ENCODE results near the gene ZBTB7C. TPM values are rescaled to one million over a fixed set of nuclear protein-coding genes. Genes with fewer than 3 reads are reported as not detected.

ZBTB7C gene
- polyA plus RNA-seq, 1 donor (not counting 4 experiments of a cell fraction or from before 2014, with no cell fraction given), result 0.58 TPM

DNA sequence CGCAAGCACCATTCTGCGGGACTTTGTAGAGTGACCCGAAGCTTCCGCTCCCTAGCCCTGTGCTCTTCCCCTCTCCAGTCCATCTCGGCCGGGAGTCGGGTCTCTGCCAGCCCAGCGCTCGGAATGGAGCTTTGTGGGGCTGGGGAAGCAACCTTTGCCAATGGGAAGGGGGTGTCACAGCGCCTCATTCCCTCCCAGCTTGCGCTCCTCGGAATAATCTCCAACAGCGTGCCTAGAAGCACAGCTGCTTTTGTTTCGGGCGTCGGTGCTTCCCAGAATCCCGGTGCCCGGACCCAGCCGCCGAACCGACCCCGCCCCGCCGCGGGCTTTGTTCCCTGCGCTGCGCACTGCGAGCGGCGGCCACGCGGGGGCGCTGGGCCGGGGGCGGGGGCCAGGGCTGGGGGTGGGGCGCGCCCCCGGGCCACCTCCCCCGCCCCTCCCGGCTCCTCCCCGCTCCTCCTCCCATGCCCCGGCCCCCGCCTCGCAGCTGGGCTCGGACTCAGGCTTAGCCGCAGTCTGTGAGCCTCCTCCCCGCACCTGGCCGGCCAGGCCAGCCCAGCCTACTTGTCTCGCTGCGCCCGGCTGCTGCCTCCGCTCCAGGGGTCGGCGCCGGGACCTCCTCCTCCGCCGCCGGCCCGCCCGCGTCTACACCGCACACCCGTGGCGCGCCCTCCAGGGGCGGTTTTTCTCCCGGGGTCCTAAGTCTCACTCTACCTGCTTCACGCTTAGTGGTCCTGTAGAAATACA lies 401.1 kb downstream of the ZBTB7C start:
- TF ChIP-seq, protein P1, sequence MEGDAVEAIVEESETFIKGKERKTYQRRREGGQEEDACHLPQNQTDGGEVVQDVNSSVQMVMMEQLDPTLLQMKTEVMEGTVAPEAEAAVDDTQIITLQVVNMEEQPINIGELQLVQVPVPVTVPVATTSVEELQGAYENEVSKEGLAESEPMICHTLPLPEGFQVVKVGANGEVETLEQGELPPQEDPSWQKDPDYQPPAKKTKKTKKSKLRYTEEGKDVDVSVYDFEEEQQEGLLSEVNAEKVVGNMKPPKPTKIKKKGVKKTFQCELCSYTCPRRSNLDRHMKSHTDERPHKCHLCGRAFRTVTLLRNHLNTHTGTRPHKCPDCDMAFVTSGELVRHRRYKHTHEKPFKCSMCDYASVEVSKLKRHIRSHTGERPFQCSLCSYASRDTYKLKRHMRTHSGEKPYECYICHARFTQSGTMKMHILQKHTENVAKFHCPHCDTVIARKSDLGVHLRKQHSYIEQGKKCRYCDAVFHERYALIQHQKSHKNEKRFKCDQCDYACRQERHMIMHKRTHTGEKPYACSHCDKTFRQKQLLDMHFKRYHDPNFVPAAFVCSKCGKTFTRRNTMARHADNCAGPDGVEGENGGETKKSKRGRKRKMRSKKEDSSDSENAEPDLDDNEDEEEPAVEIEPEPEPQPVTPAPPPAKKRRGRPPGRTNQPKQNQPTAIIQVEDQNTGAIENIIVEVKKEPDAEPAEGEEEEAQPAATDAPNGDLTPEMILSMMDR (optimal IDR thresholded peaks at IDR 0.05 in 1 of 3, IDR thresholded peaks at IDR 0.05 in 1 of 3, conservative IDR thresholded peaks at IDR 0.05 in 1 of 3; ENCODE audit: extremely low read depth in 1 of 3, insufficient read depth in 2 of 3, low read length in 3 of 3), result peak in 2 of 3 experiments; percentile 53 to 58
- no peak for TF ChIP-seq EZH2 (IDR thresholded peaks at IDR 0.05; ENCODE audit: low read length)
- Histone ChIP-seq H3K4me1 (ENCODE audit: control insufficient read depth, extremely low read depth, insufficient read depth, low read length) (peaks cover 13% of the 10 kb centered on the region), H3K36me3 (ENCODE audit: control insufficient read depth in 2 of 2, extremely low read depth in 1 of 2, insufficient read depth in 2 of 2, low read length in 2 of 2) (no peaks in the 10 kb centered on the region), H2AFZ (ENCODE audit: control insufficient read depth, low read length) (peak overlapping the region; percentile 86), H3K9me3 (ENCODE audit: control insufficient read depth, low read depth, low read length) (no peaks in the 10 kb centered on the region), H3K4me3 (ENCODE audit: control insufficient read depth in 2 of 3, extremely low read depth in 1 of 3, insufficient read depth in 2 of 3, low read depth in 1 of 3, low read length in 3 of 3) (peak overlapping the region; percentile 47 to 63 (median 58)), H3K79me2 (ENCODE audit: control insufficient read depth, insufficient read depth, low read length) (no peaks in the 10 kb centered on the region), H3K9ac (ENCODE audit: control insufficient read depth, extremely low read depth, insufficient read depth, low read length) (peak overlapping the region; percentile 64), H4K20me1 (ENCODE audit: control insufficient read depth, extremely low read depth, insufficient read depth, low read length) (no peaks in the 10 kb centered on the region), H3K4me2 (ENCODE audit: control insufficient read depth, extremely low read depth, insufficient read depth, low read depth, low read length) (peak overlapping the region; percentile 87), H3K27me3 (ENCODE audit: control insufficient read depth, extremely low read depth, insufficient read depth, low read length) (peaks cover 3% of the 10 kb centered on the region), H3K9me1 (ENCODE audit: control insufficient read depth, extremely low read depth, insufficient read depth, low read length) (no peaks in the 10 kb centered on the region), H3K27ac (ENCODE audit: control insufficient read depth, insufficient read depth, low read length) (no peak overlapping the region)
- FAIRE-seq (no peak), DNase-seq (ENCODE audit: low read depth, low spot score) (no peak)
- dilution Hi-C loops (cut with MboI; ENCODE audit: extremely low pct_ligation_motif_present, low sequenced_read_pairs), result no loop called here

DNA sequence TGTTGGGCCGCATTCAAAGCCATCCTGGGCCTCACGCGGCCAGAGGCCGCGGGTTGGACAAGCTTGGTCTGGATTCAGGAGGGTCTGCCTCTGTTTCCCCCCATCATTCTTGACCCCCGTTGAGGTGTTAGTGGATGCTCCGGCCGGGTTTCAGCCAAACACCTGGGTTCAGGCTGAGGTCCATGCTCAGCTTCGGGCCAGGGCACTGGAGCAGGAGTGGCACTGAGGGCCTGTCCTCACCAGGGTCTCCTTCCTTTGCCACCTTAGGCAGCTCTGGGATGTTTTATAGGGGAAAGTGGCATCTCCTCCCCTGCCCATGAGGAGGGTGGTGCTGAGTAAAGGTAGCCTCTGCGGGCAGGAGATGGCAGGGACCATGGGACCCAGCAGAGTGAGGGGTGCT lies 401.8 kb downstream of the ZBTB7C start:
- peaks cover 3% of the 10 kb centered on the region for H3K27me3 ChIP-seq (ENCODE audit: control insufficient read depth, extremely low read depth, insufficient read depth, low read length)
- no peaks in the 10 kb centered on the region for H3K79me2 ChIP-seq (ENCODE audit: control insufficient read depth, insufficient read depth, low read length)
- H3K4me2 ChIP-seq (ENCODE audit: control insufficient read depth, extremely low read depth, insufficient read depth, low read depth, low read length), result no peak overlapping the region
- dilution Hi-C loops (cut with MboI; ENCODE audit: extremely low pct_ligation_motif_present, low sequenced_read_pairs), result no loop called here
- peaks cover 19% of the 10 kb centered on the region for H3K4me1 ChIP-seq (ENCODE audit: control insufficient read depth, extremely low read depth, insufficient read depth, low read length)
- H3K27ac ChIP-seq (ENCODE audit: control insufficient read depth, insufficient read depth, low read length), result no peak overlapping the region
- H2AFZ ChIP-seq (ENCODE audit: control insufficient read depth, low read length), result no peak overlapping the region
- no peaks in the 10 kb centered on the region for H3K9me3 ChIP-seq (ENCODE audit: control insufficient read depth, low read depth, low read length)
- FAIRE-seq (no peak), DNase-seq (ENCODE audit: low read depth, low spot score) (no peak)
- no peaks in the 10 kb centered on the region for H3K36me3 ChIP-seq (ENCODE audit: control insufficient read depth in 2 of 2, extremely low read depth in 1 of 2, insufficient read depth in 2 of 2, low read length in 2 of 2)
- TF ChIP-seq, protein P1 (optimal IDR thresholded peaks at IDR 0.05 in 1 of 3, IDR thresholded peaks at IDR 0.05 in 1 of 3, conservative IDR thresholded peaks at IDR 0.05 in 1 of 3; ENCODE audit: extremely low read depth in 1 of 3, insufficient read depth in 2 of 3, low read length in 3 of 3), result no peak
- TF ChIP-seq EZH2 (IDR thresholded peaks at IDR 0.05; ENCODE audit: low read length), result no peak
- H3K4me3 ChIP-seq (ENCODE audit: control insufficient read depth in 2 of 3, extremely low read depth in 1 of 3, insufficient read depth in 2 of 3, low read depth in 1 of 3, low read length in 3 of 3), result no peak overlapping the region
- H3K9ac ChIP-seq (ENCODE audit: control insufficient read depth, extremely low read depth, insufficient read depth, low read length), result no peak overlapping the region
- H4K20me1 ChIP-seq (ENCODE audit: control insufficient read depth, extremely low read depth, insufficient read depth, low read length), result no peaks in the 10 kb centered on the region
- no peaks in the 10 kb centered on the region for H3K9me1 ChIP-seq (ENCODE audit: control insufficient read depth, extremely low read depth, insufficient read depth, low read length)
